ENCODE data around the gene RAB39A.

Gene RAB39A

DNA sequence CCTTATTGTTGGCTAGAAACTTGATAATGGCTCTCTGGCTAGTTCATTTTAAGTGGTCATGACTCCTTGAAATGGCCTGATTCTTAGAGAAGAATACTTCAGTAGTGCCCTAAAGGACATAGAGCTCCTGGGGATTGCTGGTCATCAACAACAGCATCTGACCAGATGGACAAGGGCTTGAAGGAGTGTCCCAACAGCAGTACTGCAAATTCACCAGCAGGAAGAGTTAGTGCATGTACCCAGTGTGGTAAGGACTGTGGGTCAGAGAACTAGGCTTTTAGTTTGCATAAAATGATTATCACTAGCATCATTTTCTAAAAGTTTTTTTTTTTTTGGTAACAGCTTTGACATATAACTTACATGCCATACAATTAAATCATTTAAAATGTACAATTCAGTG, 41.0 kb downstream of the RAB39A start:
- no peak for TF ChIP-seq POLR2AphosphoS5 (IDR thresholded peaks at IDR 0.05; ENCODE audit: low read depth, low read length)
- TF ChIP-seq POLR2A (IDR thresholded peaks at IDR 0.05; ENCODE audit: low read depth, low read length): no peak
- TF ChIP-seq TAF1 (IDR thresholded peaks at IDR 0.05; ENCODE audit: borderline replicate concordance, low read depth, low read length): no peak
- FAIRE-seq (no peak), DNase-seq (ENCODE audit: insufficient read length) (no peak)

DNA sequence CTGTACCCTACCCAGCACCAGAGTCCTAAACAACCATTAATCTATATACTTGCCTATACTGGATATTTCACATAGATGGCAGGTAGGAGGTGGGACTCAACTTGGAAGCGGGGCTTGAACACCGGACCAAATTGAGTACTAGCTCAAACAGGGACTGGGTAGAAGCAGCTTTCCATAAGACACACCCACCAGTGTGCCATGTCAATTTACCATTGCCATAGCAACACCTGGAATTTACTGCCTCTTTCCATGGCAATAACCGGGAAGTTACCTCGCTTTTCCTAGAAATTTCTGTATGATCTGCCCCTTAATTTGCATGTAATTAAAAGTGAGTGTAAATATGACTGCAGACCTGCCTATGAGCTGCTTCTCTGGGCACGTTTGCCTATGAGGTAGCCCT, 41.8 kb downstream of the RAB39A start:
- DNase-seq (ENCODE audit: insufficient read length) (no peak), FAIRE-seq (no peak)
- TF ChIP-seq TAF1 (IDR thresholded peaks at IDR 0.05; ENCODE audit: borderline replicate concordance, low read depth, low read length) (no peak), POLR2A (IDR thresholded peaks at IDR 0.05; ENCODE audit: low read depth, low read length) (no peak), POLR2AphosphoS5 (IDR thresholded peaks at IDR 0.05; ENCODE audit: low read depth, low read length) (no peak)

GRCh38 chr11:107973641-107974040, 45.4 kb downstream of the RAB39A start:
- TF ChIP-seq TAF1 (IDR thresholded peaks at IDR 0.05; ENCODE audit: borderline replicate concordance, low read depth, low read length): no peak
- no peak for TF ChIP-seq POLR2A (IDR thresholded peaks at IDR 0.05; ENCODE audit: low read depth, low read length)
- TF ChIP-seq POLR2AphosphoS5 (IDR thresholded peaks at IDR 0.05; ENCODE audit: low read depth, low read length): no peak
- DNase-seq (ENCODE audit: insufficient read length) (no peak), FAIRE-seq (no peak)

GRCh38 chr11:107988397-107989158, 60.3 kb downstream of the RAB39A start:
- TF ChIP-seq POLR2AphosphoS5 (IDR thresholded peaks at IDR 0.05; ENCODE audit: low read depth, low read length) (no peak), POLR2A (IDR thresholded peaks at IDR 0.05; ENCODE audit: low read depth, low read length) (no peak), TAF1 (IDR thresholded peaks at IDR 0.05; ENCODE audit: borderline replicate concordance, low read depth, low read length) (no peak)
- FAIRE-seq (peak; percentile 93), DNase-seq (ENCODE audit: insufficient read length) (no peak)

DNA sequence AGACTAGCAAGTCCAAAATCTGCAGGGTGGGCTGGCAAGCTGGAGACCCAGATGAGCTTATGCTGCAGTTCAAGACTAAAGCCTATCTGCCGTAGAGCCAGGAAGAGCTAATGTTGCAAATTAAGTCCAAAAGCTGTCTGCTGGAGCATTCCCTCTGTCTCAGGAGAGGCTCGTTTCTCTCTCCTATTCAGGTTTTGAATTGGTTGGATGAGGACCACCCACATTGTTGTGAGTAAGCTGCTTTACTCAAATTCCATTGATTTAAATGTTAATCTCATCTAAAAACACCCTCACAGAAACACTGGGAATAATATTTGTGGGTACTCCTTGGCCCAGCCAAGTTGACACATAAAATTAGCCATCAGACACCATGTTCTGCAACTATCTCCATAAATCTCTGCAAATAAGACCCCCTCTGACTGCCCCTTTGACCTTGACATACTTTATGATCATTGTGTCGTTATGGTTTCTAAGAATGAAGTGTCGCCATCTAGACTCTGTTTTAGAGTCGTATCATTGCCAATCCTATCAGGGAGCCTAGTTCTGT, 63.7 kb downstream of the RAB39A start:
- DNase-seq (ENCODE audit: insufficient read length) (no peak), FAIRE-seq (no peak)
- TF ChIP-seq TAF1 (IDR thresholded peaks at IDR 0.05; ENCODE audit: borderline replicate concordance, low read depth, low read length) (no peak), POLR2A (IDR thresholded peaks at IDR 0.05; ENCODE audit: low read depth, low read length) (no peak), POLR2AphosphoS5 (IDR thresholded peaks at IDR 0.05; ENCODE audit: low read depth, low read length) (no peak)

- DNase-seq (ENCODE audit: insufficient read length) (no peak), FAIRE-seq (no peak)
- TF ChIP-seq POLR2AphosphoS5 (IDR thresholded peaks at IDR 0.05; ENCODE audit: low read depth, low read length) (no peak), TAF1 (IDR thresholded peaks at IDR 0.05; ENCODE audit: borderline replicate concordance, low read depth, low read length) (no peak), POLR2A (IDR thresholded peaks at IDR 0.05; ENCODE audit: low read depth, low read length) (no peak)
These were observed 67.9 kb downstream of the RAB39A start for GRCh38 chr11:107996006-107996776.

DNA sequence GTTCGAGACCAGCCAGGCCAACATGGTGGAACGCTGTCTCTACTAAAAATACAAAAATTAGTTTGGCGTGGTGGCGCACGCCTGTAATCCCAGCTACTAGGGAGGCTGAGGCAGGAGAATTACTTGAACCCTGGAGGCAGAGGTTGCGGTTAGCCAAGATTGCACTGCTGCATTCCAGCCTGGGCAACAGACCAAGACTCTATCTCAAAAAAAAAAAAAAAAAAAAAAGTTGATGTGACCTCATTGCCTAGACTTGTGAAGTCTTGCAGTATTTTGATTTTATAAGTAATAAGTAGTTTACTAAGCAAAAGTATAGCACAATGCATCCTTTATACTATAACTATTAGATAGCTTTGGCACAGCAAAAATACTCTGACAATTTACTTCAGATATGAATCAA, 70.5 kb downstream of the RAB39A start:
- TF ChIP-seq TAF1 (IDR thresholded peaks at IDR 0.05; ENCODE audit: borderline replicate concordance, low read depth, low read length): no peak
- TF ChIP-seq POLR2AphosphoS5 (IDR thresholded peaks at IDR 0.05; ENCODE audit: low read depth, low read length): no peak
- no peak for TF ChIP-seq POLR2A (IDR thresholded peaks at IDR 0.05; ENCODE audit: low read depth, low read length)
- DNase-seq (ENCODE audit: insufficient read length) (no peak), FAIRE-seq (no peak)

- FAIRE-seq (peak; percentile 89), DNase-seq (ENCODE audit: insufficient read length) (peak; percentile 42)
- no peak for TF ChIP-seq TAF1 (IDR thresholded peaks at IDR 0.05; ENCODE audit: borderline replicate concordance, low read depth, low read length)
- no peak for TF ChIP-seq POLR2A (IDR thresholded peaks at IDR 0.05; ENCODE audit: low read depth, low read length)
- TF ChIP-seq POLR2AphosphoS5 (IDR thresholded peaks at IDR 0.05; ENCODE audit: low read depth, low read length): no peak
These were observed 71.7 kb downstream of the RAB39A start for GRCh38 chr11:107999759-108000455.

DNA sequence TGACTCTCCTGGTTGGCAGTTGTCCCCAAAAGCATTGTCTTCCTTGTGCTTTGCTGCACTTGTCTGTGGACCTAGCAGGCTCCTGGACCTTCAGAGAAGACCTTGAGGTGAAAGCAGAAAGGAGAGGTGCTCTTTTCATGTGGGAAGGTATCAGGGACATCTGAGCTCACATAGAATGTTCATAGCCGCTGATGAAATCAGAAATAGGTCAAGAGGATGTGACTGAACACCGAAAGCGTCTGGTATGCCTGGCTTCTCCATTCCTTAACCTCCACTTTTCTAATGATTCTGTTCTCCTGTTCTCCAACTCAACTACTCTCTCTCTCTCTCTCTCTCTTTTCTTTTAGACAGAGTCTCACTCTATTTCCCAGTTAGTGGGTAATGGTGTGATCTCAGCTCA, 74.2 kb downstream of the RAB39A start:
- FAIRE-seq: no peak
- TF ChIP-seq POLR2A (IDR thresholded peaks at IDR 0.05; ENCODE audit: low read depth, low read length) (no peak), TAF1 (IDR thresholded peaks at IDR 0.05; ENCODE audit: borderline replicate concordance, low read depth, low read length) (no peak), POLR2AphosphoS5 (IDR thresholded peaks at IDR 0.05; ENCODE audit: low read depth, low read length) (no peak)

DNA sequence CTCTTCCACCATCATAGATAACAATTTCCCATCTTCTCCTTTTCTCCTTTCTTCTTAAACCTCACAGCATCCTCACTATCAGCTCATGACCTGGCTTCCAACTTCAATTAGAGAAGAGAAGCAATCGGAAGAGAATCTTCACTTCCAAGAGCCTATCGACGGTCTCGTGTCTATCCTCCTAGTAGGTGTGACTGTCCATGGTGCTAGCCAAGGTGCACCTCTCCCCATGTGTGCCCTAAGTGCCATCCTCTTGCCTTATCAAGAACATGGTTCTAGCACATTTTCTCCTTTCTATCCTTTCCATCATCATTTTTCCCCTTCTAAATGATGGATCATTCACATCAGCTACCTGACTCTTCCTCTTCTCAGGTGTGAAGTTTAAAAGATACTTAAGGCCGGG, 75.4 kb downstream of the RAB39A start:
- FAIRE-seq: no peak

More for the DNA sequence above, 74.2 kb downstream of the RAB39A start:
- no peak for DNase-seq (ENCODE audit: insufficient read length)

GRCh38 chr11:108007819-108008218, 79.6 kb downstream of the RAB39A start:
- FAIRE-seq (no peak), DNase-seq (ENCODE audit: insufficient read length) (no peak)
- TF ChIP-seq POLR2A (IDR thresholded peaks at IDR 0.05; ENCODE audit: low read depth, low read length) (no peak), POLR2AphosphoS5 (IDR thresholded peaks at IDR 0.05; ENCODE audit: low read depth, low read length) (no peak), TAF1 (IDR thresholded peaks at IDR 0.05; ENCODE audit: borderline replicate concordance, low read depth, low read length) (no peak)

More for the DNA sequence above, 75.4 kb downstream of the RAB39A start:
- DNase-seq (ENCODE audit: insufficient read length): no peak
- TF ChIP-seq POLR2A (IDR thresholded peaks at IDR 0.05; ENCODE audit: low read depth, low read length): no peak
- no peak for TF ChIP-seq TAF1 (IDR thresholded peaks at IDR 0.05; ENCODE audit: borderline replicate concordance, low read depth, low read length)
- TF ChIP-seq POLR2AphosphoS5 (IDR thresholded peaks at IDR 0.05; ENCODE audit: low read depth, low read length): no peak

Measured in GM12892 (cell line).